ENCODE data around the gene PANX2. TPM values are rescaled to one million over a fixed set of nuclear protein-coding genes. Genes with fewer than 3 reads are reported as not detected.

PANX2 gene
- total and polyA plus RNA-seq, 9 of the 15 experiments (the other 6 are each of a cell fraction or from before 2014, with no cell fraction given), result 0.01 to 3.9 (median 0.67) TPM; not detected in 1

- TF ChIP-seq AFF1 (IDR thresholded peaks at IDR 0.05; ENCODE audit: low read depth in 1 of 2, partially characterized antibody in 2 of 2) (peak in 1 of 2 experiments; percentile 79), HCFC1 (IDR thresholded peaks at IDR 0.05; ENCODE audit: low read depth, low read length) (peak; percentile 83), KDM4B (IDR thresholded peaks at IDR 0.05; ENCODE audit: borderline replicate concordance in 2 of 2, low read depth in 1 of 2) (0 out of 4 replicates have a peak, but pooled peaks of 1 of the 2 experiments have one; percentile 21), CREM (IDR thresholded peaks at IDR 0.05; ENCODE audit: low read depth) (0 out of 2 replicates have a peak, but pooled peaks have one; percentile 34), ZNF740 (CRISPR knock-in tag; IDR thresholded peaks at IDR 0.05) (peak; percentile 95), ZNF740 (tag; IDR thresholded peaks at IDR 0.05) (peak in 1 of 2 experiments; percentile 100; a peak in 2 of 4 replicates), ETS1 (conservative IDR thresholded peaks at IDR 0.05; ENCODE audit: control insufficient read depth, low read depth, low read length) (0 out of 2 replicates have a peak, but pooled peaks have one; percentile 39), ZNF407 (IDR thresholded peaks at IDR 0.05; ENCODE audit: low read depth) (no peak), SIX5 (IDR thresholded peaks at IDR 0.05; ENCODE audit: borderline replicate concordance in 1 of 2, insufficient read depth in 1 of 2, low read depth in 1 of 2, low read length in 2 of 2) (peak; percentile 23 to 50; a peak in 1 of 4 replicates), CBX8 (IDR thresholded peaks at IDR 0.05; ENCODE audit: borderline replicate concordance, extremely low read depth, low read depth, low read length, poor library complexity, severe bottlenecking) (no peak)
Measured at GRCh38 chr22:50185375-50186087, 15.0 kb downstream of the PANX2 start, which contains the start of gene TRABD (continued).
